ENCODE data around the gene TIMELESS.
"Not testable (repeated sequence)": the region's sequence is repeated elsewhere in the genome, so short reads cannot be mapped to it uniquely, and the experiment has no call there.

The TIMELESS gene

GRCh38 chr12:56462565-56462964 is 13.3 kb upstream of the TIMELESS start:
- DNase-seq (ENCODE audit: low spot score): no peak

- DNase-seq (ENCODE audit: low spot score): no peak
Measured at GRCh38 chr12:56461235-56462159, 12.3 kb upstream of the TIMELESS start.

GRCh38 chr12:56457817-56458216 is 8.6 kb upstream of the TIMELESS start:
- no peak for DNase-seq (ENCODE audit: low spot score)

GRCh38 chr12:56454557-56454956 is 5.3 kb upstream of the TIMELESS start, which contains the start of gene MIP:
MIP (minus strand) TSS chr12:56454657; CDS start chr12:56454613, 44 bp downstream.
- no peak for DNase-seq (ENCODE audit: low spot score)

GRCh38 chr12:56451147-56451546 is 1.9 kb upstream of the TIMELESS start:
- DNase-seq (ENCODE audit: low spot score): no peak

GRCh38 chr12:56450241-56450640 is 1.0 kb upstream of the TIMELESS start:
- no peak for DNase-seq (ENCODE audit: low spot score)

- DNase-seq (ENCODE audit: low spot score): no peak
Measured at GRCh38 chr12:56449622-56449984, 377 bp upstream of the TIMELESS start.

- not testable (repeated sequence) for DNase-seq (ENCODE audit: low spot score)
Measured at GRCh38 chr12:56443208-56443607, 6.0 kb downstream of the TIMELESS start.

- no peak for DNase-seq (ENCODE audit: low spot score)
Measured at GRCh38 chr12:56437430-56438176, 11.6 kb downstream of the TIMELESS start.

GRCh38 chr12:56434828-56435227 is 14.4 kb downstream of the TIMELESS start:
- DNase-seq (ENCODE audit: low spot score): no peak

GRCh38 chr12:56431850-56432249 is 17.4 kb downstream of the TIMELESS start:
- no peak for DNase-seq (ENCODE audit: low spot score)

- DNase-seq (ENCODE audit: low spot score): no peak
Measured at GRCh38 chr12:56431288-56431687, 17.9 kb downstream of the TIMELESS start.

GRCh38 chr12:56425940-56426438 is 23.2 kb downstream of the TIMELESS start:
- no peak for DNase-seq (ENCODE audit: low spot score)

- peak; percentile 4 for DNase-seq (ENCODE audit: low spot score)
Measured at GRCh38 chr12:56425193-56425592, 24.0 kb downstream of the TIMELESS start.

GRCh38 chr12:56420411-56420810 is 28.8 kb downstream of the TIMELESS start:
- no peak for DNase-seq (ENCODE audit: low spot score)

- DNase-seq (ENCODE audit: low spot score): no peak
Measured at GRCh38 chr12:56417739-56418138, 31.5 kb downstream of the TIMELESS start.

GRCh38 chr12:56414401-56414800 is 34.8 kb downstream of the TIMELESS start:
- DNase-seq (ENCODE audit: low spot score): no peak

GRCh38 chr12:56413392-56413791 is 35.8 kb downstream of the TIMELESS start:
- no peak for DNase-seq (ENCODE audit: low spot score)

- DNase-seq (ENCODE audit: low spot score): no peak
Measured at GRCh38 chr12:56411781-56412639, 37.2 kb downstream of the TIMELESS start.

- DNase-seq (ENCODE audit: low spot score): no peak
Measured at GRCh38 chr12:56410768-56411167, 38.5 kb downstream of the TIMELESS start.

GRCh38 chr12:56408799-56409417 is 40.3 kb downstream of the TIMELESS start:
- no peak for DNase-seq (ENCODE audit: low spot score)

All from CD4-positive, alpha-beta T cell treated with Interleukin-6 at 100 ng/mL for 8 hours (primary cell).